NOMO-1 treated with DMSO at 0.1 percent for 48 hours (cell line): ENCODE measurements around the gene EDEM1.

Experiments
- DNase-seq: peaks from one replicate; lab custom pipeline; 2025; ENCODE audit not compliant: unreplicated experiment; lab: John Stamatoyannopoulos, UW

Gene EDEM1

DNA sequence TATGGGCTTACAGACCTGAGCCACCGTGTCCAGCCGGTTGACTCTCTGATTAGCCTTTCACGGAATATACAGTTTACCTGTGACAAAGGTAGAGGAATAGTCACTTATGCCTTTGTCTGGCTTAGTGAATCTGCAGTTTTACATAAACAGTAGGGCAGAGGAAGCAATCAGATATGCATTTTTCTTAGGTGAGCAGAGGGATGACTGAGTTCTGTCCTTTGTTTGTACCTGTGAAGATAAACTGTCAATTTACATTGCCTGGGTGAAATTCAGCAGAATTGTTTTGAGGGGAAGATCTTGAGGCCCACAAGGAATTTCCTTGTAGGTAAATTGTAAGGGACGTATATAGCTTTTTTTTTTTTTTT lies 10.8 kb downstream of the EDEM1 start:
- no peak for DNase-seq

DNA sequence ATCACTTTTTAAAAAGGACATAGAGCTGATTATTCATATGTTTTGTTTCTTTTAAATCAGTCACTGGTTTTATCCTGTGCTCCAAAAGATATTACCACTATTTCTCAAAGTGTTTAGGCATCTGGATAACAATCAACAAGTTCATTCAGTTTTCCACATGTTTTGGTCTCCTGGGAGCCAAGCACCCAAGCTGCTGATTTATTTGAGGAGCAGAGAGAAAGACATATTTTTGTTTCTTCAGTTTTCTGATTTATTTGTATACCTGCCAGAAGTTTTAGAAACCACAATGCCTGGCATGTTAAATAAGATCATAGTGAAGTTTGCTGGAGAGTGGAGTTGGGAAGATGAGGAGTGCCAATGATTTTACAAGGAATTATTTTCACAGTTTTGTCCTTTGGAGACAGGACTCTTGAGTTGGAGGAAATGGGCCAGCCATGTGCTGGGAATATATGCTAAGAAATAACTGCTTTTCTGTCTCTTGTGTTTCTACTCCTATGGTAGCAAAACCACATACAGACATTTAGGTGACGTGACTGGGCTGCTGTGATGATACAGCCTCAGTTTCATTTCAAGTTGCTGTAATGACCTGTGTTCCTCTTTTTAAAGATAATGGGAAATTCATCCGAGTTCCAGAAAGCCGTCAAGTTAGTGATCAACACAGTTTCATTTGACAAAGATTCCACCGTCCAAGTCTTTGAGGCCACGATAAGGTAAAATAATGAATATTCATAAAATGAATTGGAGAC lies 11.7 kb downstream of the EDEM1 start:
- DNase-seq: peak; percentile 92

DNA sequence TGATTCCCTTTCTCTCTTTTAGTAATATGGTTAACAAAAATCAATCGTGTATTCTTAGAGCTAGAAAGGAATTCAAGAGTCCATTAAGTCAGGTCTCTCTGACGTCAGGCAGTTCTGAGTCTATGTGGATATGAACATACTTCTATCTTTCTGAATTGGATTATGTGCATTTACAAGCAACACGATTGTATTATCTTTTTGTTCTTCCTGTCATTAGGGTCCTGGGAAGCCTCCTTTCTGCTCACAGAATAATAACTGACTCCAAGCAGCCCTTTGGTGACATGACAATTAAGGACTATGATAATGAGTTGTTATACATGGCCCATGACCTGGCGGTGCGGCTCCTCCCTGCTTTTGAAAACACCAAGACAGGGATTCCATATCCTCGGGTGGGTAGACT lies 14.0 kb downstream of the EDEM1 start:
- no peak for DNase-seq

DNA sequence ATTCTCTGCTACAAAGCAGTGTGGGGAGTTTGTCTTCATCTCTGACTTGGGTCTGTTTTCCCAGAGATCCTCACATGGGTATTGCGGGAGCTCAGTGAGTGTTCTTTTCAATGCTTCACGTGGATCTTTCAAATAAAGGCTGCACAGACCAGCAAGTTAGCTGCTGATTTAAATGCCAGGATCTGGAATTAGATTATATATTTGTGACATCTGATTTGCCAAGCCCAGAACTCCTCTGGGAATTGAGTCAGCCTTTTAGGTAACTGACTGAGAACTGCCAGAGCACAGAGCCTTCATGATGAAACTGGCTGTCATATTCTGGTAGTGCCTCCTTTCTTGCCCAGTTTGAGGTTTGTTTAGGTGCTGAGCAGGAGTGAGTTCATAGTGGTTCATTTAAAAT lies 14.7 kb downstream of the EDEM1 start:
- no peak for DNase-seq

DNA sequence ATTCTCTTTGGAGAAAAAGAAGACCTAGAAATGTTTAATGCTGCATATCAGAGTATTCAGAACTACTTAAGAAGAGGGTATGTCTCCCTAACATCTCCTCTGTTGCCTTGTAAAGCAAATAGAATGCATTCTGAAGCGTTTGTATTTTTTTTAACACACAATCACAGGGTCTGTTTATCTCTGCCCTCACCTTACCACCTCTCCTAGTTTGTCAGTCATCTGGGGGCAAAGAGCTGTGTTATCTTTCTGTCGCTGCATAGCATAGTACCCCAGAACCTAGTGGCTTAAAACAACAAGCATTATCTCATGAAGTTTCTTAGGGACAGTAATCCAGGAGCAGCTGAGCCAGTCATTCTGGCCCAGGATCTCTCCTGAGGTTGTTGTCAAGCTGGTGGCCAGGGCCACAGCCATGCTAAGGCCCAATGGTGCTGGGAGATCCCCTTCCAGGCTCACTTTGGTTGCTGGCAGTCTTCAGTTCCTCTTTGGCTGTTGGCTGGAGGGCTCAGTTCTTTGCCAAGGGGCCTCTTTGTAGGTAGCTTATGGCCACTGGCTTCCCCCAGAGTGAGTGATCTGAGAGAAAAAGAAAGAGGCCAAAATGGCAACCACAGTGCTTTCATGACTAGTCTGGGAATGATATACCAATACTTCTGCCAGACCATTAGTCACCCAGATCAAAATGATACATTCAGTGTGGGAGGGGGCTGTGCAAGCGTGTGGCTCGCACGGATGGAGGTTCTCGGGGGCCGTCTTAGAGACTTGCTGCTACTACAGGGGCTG lies 17.8 kb downstream of the EDEM1 start:
- no peak for DNase-seq

- no peak for DNase-seq
These were observed 23.4 kb downstream of the EDEM1 start for GRCh38 chr3:5210926-5211325.

DNA sequence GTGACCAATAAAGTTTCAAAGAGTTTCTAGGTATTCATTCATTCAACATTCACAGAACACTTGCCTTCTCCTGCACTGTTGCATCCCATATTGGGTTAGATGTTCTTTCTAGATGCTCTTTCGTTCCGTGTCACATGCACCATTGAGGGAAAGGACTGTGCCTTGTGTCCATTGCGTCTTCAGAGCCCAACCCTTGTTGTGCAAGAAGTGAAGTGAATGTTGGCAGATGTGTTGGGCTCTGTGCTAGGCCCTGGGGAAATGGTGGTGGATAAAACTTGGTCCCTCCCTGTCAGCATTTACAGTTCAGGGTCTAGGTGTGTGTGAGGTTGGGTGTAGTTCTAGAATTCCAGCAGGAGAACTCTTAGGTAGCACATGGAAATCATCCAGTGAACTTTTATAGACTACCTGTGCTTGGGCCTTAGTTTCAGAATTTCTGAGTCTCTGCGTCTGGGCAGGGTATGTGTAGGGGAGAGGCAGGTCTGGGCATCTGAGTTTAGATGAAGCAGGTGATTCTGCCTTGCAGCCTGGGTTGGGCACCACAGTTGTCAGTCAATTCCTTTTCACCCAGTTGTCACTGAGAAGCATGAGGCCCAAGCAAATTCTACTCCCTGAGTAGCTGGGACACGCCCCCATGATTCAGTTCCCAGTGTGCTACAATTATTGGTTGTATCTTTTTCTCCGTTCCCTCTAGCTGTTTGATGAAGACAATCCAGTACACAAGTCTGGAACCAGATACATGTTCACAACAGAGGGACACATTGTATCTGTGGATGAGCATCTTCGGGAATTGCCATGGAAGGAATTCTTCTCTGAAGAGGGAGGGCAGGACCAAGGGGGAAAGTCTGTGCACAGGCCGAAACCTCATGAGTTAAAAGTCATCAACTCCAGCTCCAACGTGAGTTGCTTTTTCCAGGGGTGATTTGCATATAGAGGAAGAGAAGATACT lies 25.4 kb downstream of the EDEM1 start:
- DNase-seq: no peak

- no peak for DNase-seq
These were observed 26.1 kb downstream of the EDEM1 start for GRCh38 chr3:5213574-5213966.

GRCh38 chr3:5214352-5214751 lies 26.8 kb downstream of the EDEM1 start:
- no peak for DNase-seq

GRCh38 chr3:5217824-5218595 lies 30.5 kb downstream of the EDEM1 start:
- no peak for DNase-seq

- DNase-seq: no peak
These were observed 31.3 kb downstream of the EDEM1 start for GRCh38 chr3:5218815-5219214.

- no peak for DNase-seq
These were observed 31.7 kb downstream of the EDEM1 start for GRCh38 chr3:5219216-5219615.

- DNase-seq: no peak
These were observed 32.7 kb downstream of the EDEM1 start for GRCh38 chr3:5220193-5220592.

- no peak for DNase-seq
These were observed 33.3 kb downstream of the EDEM1 start for GRCh38 chr3:5220667-5221431.

GRCh38 chr3:5221701-5222100 lies 34.2 kb downstream of the EDEM1 start:
- DNase-seq: no peak

DNA sequence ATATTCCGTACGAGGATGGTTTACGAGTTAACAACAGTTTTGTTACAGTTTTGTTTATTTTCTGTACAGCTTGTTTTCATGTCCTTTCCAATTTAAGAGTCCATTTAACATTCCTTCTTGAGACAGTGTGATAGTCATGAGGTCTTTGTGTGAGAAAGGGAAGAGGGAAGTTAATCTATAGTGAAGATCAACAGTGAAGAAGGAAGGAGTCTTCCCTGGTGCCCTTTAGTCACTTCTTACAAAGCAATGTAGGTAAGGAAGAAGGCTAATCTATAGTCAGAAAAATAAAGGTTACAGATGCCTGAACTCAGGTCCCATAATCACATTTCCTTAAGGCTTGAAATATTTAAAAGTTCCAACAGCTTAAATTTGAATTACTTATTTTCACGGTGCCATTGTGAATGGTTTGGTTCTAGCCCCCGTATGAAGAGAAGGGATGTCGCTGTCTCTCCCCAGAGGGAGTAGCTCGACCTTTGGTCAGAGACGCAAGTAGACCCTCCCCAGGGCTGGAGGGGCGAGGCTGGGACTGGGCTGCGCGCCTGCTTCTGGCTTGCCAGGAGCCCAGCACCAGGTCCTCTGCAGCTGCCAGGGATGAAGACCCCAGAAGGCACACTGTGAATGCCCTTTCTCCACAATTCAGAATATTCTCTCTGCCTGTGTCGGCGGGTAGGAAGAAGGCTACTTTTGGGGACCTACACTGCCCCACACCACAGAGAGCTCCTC lies 34.9 kb downstream of the EDEM1 start:
- DNase-seq: no peak

GRCh38 chr3:5226783-5227182 lies 39.3 kb downstream of the EDEM1 start:
- DNase-seq: peak; percentile 62

DNA sequence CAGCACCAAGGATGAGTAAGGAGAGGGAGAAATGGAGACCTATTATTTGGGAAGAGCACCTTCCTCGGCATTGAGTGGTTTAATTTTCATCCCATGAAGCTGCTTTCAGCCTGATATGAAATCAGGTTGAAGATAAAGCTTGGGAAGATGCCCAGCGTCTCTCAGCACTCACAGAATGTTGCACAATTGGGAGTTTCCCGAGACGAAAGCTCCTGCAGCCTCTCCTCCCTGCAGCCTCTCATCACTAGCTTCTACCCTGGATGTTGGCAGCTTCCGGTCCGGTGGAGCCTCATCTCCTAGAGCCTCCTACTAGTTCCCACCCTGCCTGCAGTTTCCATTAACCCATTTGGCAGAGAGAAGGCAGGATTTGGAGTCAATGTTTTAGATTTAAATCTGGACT lies 40.3 kb downstream of the EDEM1 start:
- no peak for DNase-seq

DNA sequence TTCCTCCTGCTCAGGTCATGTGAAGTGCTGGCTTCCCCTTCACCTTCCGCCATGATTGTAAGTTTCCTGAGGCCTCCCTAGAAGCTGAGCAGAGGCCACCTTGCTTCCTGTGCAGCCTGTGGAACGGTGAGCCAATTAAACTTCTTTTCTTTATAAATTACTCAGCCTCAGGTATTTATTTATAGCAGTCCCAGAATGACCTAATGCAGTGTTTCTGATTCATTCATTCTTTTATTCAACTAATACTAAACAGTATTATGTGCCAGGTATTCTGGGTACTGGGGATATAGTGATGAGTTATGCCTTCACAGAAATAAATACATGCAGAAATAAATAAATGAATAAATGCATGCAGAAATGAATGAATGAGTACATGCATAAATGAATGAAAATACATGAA lies 41.9 kb downstream of the EDEM1 start:
- DNase-seq: no peak
